Measurements from ENCODE around the gene NLGN1. TPM values are rescaled to one million over a fixed set of nuclear protein-coding genes. Genes with fewer than 3 reads are reported as not detected.

NLGN1 gene
- total RNA-seq, 1 experiment from 2014 or later = 5.2 TPM

DNA sequence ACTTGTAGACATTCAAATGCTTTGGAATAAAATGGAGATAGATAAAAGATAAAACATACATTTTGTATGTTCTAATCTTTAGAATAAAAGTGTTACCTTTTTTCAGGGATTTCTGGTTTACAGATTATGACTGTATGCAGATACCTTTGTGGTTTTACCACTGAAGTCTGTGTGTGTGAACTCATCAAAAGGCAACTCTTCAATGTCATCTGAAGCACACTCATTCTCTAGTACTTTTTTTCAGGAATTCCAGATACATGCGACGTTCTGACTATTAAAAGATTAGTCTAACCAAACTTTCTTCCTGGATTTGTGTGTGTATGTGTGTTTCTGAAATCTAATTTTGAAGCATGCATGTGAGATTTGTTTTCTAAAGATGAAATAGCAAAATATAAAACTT, 188.6 kb downstream of the NLGN1 start:
- H3K18ac ChIP-seq (ENCODE audit: insufficient read length, low read depth, low read length) = no peak overlapping the region
- no peak overlapping the region for H3K4ac ChIP-seq (ENCODE audit: low read depth, low read length)
- H2AK5ac ChIP-seq (ENCODE audit: insufficient read length, low read length) = no peak overlapping the region
- H3K4me2 ChIP-seq (ENCODE audit: insufficient read depth, insufficient read length, low read length) = peak overlapping the region; percentile 79
- H3K23ac ChIP-seq (ENCODE audit: insufficient read length, low read depth, low read length) = no peak overlapping the region
- no peak overlapping the region for H2AFZ ChIP-seq (ENCODE audit: low read length)
- no peak for DNase-seq
- no peaks in the 10 kb centered on the region for H3K27me3 ChIP-seq (ENCODE audit: insufficient read depth, low read length)
- H2BK120ac ChIP-seq (ENCODE audit: low read depth, low read length, poor library complexity, severe bottlenecking) = no peak overlapping the region
- no peak overlapping the region for H2BK20ac ChIP-seq (ENCODE audit: low read depth, low read length, poor library complexity, severe bottlenecking)
- H4K5ac ChIP-seq (ENCODE audit: insufficient read length, low read depth, low read length) = no peak overlapping the region
- H3K79me2 ChIP-seq (ENCODE audit: insufficient read depth, low read length) = no peaks in the 10 kb centered on the region
- Mint-ChIP-seq H3K4me1 (peaks cover 30 to 35% of the 10 kb centered on the region in 2 experiments), H3K36me3 (ENCODE audit: insufficient read depth in 1 of 3, low read depth in 3 of 3) (no peaks in the 10 kb centered on the region; a peak in 1 of 7 replicates), H3K27ac (no peak overlapping the region), H3K4me3 (peak overlapping the region; percentile 84 to 94), H3K9me3 (no peaks in the 10 kb centered on the region), H3K27me3 (ENCODE audit: low read depth) (peaks cover 4% of the 10 kb centered on the region)
- H2BK12ac ChIP-seq (ENCODE audit: insufficient read length, low read depth, low read length) = no peak overlapping the region
- H3K4me1 ChIP-seq (ENCODE audit: insufficient read depth, low read length) = no peaks in the 10 kb centered on the region; the same call in 1 of the 2 replicates
- no peak overlapping the region for H3K9ac ChIP-seq (ENCODE audit: extremely low read depth, insufficient read length, low read length)
- no peak overlapping the region for H4K91ac ChIP-seq (ENCODE audit: insufficient read length, low read depth, low read length)
- H3T11ph ChIP-seq (ENCODE audit: low read length) = no peak overlapping the region
- H4K8ac ChIP-seq (replicated peaks; ENCODE audit: insufficient read length, low read depth, low read length) = no peak overlapping the region
- H3K56ac ChIP-seq (ENCODE audit: insufficient read length, low read depth, low read length) = no peak overlapping the region
- no peak overlapping the region for H3K27ac ChIP-seq (ENCODE audit: insufficient read length, low read depth, low read length)
- no peak overlapping the region for H2BK15ac ChIP-seq (ENCODE audit: low read depth, low read length)
- peaks cover 7% of the 10 kb centered on the region for H3K23me2 ChIP-seq (ENCODE audit: insufficient read length, low read depth, low read length, poor library complexity, severe bottlenecking)
- H3K79me1 ChIP-seq (ENCODE audit: insufficient read depth, low read depth, low read length, poor library complexity, severe bottlenecking) = no peaks in the 10 kb centered on the region
- no peaks in the 10 kb centered on the region for H3K9me3 ChIP-seq (ENCODE audit: control insufficient read depth, low read depth, low read length)
- no peaks in the 10 kb centered on the region for H4K20me1 ChIP-seq (ENCODE audit: control insufficient read depth, insufficient read depth, insufficient read length)
- WGBS (ENCODE audit: extremely low coverage, insufficient read length, low lambda C conversion rate) = no CpG with 5 or more reads among the region's 2 CpGs
- TF ChIP-seq, protein P1, sequence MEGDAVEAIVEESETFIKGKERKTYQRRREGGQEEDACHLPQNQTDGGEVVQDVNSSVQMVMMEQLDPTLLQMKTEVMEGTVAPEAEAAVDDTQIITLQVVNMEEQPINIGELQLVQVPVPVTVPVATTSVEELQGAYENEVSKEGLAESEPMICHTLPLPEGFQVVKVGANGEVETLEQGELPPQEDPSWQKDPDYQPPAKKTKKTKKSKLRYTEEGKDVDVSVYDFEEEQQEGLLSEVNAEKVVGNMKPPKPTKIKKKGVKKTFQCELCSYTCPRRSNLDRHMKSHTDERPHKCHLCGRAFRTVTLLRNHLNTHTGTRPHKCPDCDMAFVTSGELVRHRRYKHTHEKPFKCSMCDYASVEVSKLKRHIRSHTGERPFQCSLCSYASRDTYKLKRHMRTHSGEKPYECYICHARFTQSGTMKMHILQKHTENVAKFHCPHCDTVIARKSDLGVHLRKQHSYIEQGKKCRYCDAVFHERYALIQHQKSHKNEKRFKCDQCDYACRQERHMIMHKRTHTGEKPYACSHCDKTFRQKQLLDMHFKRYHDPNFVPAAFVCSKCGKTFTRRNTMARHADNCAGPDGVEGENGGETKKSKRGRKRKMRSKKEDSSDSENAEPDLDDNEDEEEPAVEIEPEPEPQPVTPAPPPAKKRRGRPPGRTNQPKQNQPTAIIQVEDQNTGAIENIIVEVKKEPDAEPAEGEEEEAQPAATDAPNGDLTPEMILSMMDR (conservative IDR thresholded peaks at IDR 0.05) = no peak
- H2BK5ac ChIP-seq (ENCODE audit: insufficient read length, low read length) = no peak overlapping the region
- no peak overlapping the region for H3K14ac ChIP-seq (ENCODE audit: insufficient read depth, low read length)

Data from H9 (cell line).